ENCODE measurements around the gene CWC27. TPM values are rescaled to one million over a fixed set of nuclear protein-coding genes. Genes with fewer than 3 reads are reported as not detected.

CWC27 gene
- total RNA-seq, 1 donor, result 7.5 TPM

DNA sequence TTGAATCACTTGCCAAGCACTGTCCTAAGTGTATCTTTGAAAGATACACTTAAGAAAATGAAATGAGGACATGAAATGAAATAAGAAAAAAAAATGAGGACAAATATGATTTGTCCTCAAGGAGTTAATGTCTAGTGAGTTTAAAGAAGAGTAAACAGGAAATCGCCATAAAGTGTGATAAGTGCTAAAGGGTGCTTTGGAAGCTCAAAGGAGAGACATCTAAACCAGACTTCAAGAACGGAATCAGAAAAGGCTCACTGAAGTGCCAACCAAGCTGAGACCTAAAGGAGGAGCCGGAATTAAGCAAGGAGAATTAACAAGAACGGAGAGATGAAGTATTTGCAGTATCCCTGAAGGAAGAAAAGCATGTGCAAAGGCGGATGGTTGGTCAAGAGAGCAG is 200.8 kb downstream of the CWC27 start:
- no peak for DNase-seq (ENCODE audit: low read depth in 2 of 3, low spot score in 2 of 3)

DNA sequence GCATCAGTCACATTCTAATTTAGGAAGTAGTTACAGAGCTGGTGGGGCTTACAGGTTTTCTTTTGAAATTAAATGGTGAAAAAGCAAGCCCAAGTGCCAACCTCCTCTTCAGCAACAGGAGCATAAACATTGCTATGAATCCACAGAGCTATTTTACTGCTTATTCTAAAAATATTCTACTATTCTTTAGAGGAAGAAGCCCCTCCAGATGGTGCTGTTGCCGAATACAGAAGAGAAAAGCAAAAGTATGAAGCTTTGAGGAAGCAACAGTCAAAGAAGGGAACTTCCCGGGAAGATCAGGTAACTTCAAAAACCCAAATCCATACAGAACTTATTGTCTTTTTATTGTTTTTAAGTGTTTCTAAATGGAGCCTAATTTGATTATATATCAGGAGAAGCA is 202.8 kb downstream of the CWC27 start:
- no peak for DNase-seq (ENCODE audit: low read depth in 2 of 3, low spot score in 2 of 3)

DNA sequence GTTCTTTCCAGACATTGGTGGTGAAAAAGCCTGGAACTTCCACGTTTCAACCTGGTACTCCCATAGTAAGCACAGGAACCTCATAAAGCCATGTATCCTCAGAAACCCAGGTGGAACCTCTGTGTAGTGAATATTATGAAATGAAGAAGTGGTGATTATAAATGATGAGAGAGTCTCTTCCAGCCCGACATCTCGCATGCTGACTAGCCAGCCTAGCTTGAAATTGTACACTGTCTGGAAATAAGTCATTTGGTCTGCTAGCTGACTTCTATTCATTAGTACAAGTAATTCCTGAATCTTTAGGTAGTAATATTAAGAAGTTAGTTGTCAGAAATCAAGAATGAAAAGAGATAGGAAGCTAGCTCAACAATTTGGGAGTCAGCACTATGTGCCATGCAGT is 203.3 kb downstream of the CWC27 start:
- DNase-seq (ENCODE audit: low read depth in 2 of 3, low spot score in 2 of 3), result no peak

- no peak for DNase-seq (ENCODE audit: low read depth in 2 of 3, low spot score in 2 of 3)
Observed at GRCh38 chr5:64972591-64972990, 203.9 kb downstream of the CWC27 start.

DNA sequence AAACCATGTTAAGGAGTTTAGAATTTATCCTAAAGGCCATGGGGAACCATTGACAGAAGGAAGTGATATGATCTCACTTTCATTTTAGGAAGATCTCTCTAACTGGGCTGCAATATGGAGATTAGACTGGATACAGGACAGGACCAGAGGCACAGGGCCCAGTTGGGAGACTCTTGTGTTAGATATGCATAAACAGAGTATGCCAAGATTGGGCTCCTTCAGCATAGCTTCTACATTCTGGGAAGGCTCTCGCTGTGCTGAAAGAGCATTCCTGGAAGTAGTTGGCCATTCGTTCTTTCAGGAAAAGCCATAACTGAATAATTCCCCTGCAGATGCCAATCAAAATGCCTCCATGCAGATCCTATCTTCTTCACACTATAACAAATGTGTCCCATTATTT is 204.5 kb downstream of the CWC27 start:
- DNase-seq (ENCODE audit: low read depth in 2 of 3, low spot score in 2 of 3), result no peak

- no peak for DNase-seq (ENCODE audit: low read depth in 2 of 3, low spot score in 2 of 3)
Observed at GRCh38 chr5:64977779-64978178, 209.0 kb downstream of the CWC27 start.

DNA sequence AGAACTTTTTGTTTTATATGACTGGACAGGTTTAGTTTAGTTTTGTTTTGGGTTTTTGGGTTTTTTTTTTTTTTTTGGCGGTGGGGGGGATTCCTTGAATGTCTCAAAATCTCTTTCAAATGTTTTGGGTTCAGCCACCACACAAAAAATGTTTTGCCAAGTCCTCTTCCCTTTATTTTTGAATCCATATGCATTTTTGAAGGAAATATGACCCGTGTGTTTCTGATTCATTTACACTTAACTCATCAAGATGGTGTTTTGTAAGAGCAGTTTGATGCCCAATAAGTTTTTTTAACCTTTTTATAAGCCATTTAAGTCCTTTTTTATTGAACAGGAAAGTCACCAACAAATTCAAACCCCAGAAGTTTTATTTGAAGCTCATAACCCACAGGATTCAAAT is 209.8 kb downstream of the CWC27 start:
- no peak for DNase-seq (ENCODE audit: low read depth in 2 of 3, low spot score in 2 of 3)

GRCh38 chr5:64979531-64979930 is 210.8 kb downstream of the CWC27 start:
- no peak for DNase-seq (ENCODE audit: low read depth in 2 of 3, low spot score in 2 of 3)

DNA sequence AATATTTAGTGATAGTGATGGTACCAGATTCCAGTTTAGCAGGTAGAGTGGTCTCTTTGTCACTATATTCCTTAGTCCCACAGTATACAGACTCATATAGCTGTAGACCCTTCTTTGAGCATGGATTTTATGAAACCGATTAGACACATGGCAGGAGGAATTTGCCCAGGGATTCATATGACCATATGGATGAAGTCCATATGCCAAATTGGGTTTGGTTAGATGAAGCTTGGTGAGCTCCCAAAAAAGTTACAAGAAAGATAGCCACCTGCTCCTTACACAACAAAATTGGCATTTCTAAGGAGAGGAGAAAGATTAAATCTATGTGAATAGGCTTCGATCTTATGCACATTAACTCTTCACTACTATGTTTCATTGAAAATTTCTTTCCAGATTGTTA is 211.4 kb downstream of the CWC27 start:
- no peak for DNase-seq (ENCODE audit: low read depth in 2 of 3, low spot score in 2 of 3)

DNA sequence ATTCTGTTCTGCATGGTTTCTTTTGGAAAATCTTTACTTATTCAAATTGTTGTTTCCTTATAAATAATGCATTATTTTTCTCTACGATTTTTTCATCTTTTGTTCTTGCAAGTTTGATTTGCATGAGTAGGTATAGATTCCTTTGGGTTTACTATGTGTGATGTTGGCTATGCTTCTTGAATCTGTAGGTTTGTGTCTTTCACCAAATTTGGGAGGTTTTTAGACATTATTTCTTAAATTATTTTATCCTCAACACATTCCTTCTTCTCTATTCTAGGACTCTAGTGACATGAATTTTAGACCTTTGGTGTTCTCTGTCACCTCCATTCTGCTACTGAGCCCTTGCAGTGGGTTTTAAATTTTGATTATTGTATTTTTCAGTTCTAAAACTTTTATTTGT is 219.0 kb downstream of the CWC27 start:
- no peak for DNase-seq (ENCODE audit: low read depth in 2 of 3, low spot score in 2 of 3)

GRCh38 chr5:65009207-65009606 is 240.5 kb downstream of the CWC27 start:
- DNase-seq (ENCODE audit: low read depth in 2 of 3, low spot score in 2 of 3), result no peak

GRCh38 chr5:65010841-65011240 is 242.1 kb downstream of the CWC27 start:
- DNase-seq (ENCODE audit: low read depth in 2 of 3, low spot score in 2 of 3), result no peak

GRCh38 chr5:65012301-65012892 is 243.7 kb downstream of the CWC27 start:
- DNase-seq (ENCODE audit: low read depth in 2 of 3, low spot score in 2 of 3), result no peak

DNA sequence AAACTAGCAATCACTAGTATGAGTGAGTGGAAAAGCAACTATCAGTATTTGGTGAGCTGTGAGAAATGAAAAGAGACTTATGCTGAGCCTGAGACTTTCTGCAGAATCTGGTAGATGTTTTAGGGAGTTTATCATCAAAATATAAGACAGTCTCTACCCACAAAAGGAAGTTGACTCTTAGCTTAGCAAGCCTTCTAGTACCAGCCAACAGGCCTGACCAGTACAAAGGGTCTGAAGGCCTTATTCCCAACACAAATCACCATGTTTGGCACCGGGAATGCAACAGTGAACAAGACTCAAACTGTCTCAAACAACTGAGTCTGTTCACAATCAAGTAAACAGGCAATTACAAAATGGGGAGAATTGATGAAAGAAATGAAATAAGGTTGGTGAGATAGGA is 244.4 kb downstream of the CWC27 start:
- no peak for DNase-seq (ENCODE audit: low read depth in 2 of 3, low spot score in 2 of 3)

GRCh38 chr5:65014769-65015168 is 246.0 kb downstream of the CWC27 start:
- DNase-seq (ENCODE audit: low read depth in 2 of 3, low spot score in 2 of 3), result no peak

DNA sequence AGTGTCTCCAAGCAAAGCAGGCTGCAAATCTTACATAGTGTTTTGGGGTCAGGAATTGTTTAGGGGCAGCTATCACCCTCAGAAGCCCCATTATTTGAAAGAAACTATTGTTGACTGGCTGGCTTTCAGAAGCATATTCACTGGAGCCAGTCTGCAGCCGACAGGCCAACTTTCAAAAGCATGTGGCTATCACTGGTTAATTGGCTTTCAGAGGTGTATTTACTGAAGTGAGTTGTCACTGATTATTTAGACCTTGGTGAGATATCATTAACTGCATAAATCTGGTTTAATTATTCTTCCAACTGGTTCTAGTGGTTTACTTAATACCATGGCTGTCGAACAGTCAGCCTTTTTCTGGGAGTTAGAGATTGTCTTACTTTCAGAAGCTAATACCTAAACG is 247.0 kb downstream of the CWC27 start:
- DNase-seq (ENCODE audit: low read depth in 2 of 3, low spot score in 2 of 3), result no peak

DNA sequence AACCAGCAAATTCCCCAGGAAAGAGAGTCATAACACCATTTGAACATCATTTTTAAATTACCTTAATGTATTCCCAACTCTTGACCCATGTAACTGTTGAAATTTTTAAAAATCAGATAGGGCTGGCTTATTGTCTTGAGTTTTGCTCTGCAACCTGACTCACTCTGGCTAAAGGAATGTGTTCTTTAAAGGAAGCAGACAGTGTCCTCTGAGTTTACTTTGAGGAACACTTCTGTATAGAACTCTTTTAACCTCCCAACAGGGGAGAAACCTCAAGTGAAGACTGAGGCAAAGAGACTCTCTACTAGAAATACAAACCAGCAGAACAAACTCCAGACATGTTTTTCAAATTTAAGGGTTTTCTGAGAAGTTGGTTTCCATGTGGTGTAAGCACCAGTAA is 248.9 kb downstream of the CWC27 start:
- DNase-seq (ENCODE audit: low read depth in 2 of 3, low spot score in 2 of 3), result no peak

- DNase-seq (ENCODE audit: low read depth in 2 of 3, low spot score in 2 of 3), result no peak
Observed at GRCh38 chr5:65018763-65019162, 250.0 kb downstream of the CWC27 start.

GRCh38 chr5:65020492-65020891 is 251.8 kb downstream of the CWC27 start:
- DNase-seq (ENCODE audit: low read depth in 2 of 3, low spot score in 2 of 3), result no peak

- no peak for DNase-seq (ENCODE audit: low read depth in 2 of 3, low spot score in 2 of 3)
Observed at GRCh38 chr5:65021527-65022226, 252.9 kb downstream of the CWC27 start.

- no peak for DNase-seq (ENCODE audit: low read depth in 2 of 3, low spot score in 2 of 3)
Observed at GRCh38 chr5:65022932-65023331, 254.2 kb downstream of the CWC27 start.

DNA sequence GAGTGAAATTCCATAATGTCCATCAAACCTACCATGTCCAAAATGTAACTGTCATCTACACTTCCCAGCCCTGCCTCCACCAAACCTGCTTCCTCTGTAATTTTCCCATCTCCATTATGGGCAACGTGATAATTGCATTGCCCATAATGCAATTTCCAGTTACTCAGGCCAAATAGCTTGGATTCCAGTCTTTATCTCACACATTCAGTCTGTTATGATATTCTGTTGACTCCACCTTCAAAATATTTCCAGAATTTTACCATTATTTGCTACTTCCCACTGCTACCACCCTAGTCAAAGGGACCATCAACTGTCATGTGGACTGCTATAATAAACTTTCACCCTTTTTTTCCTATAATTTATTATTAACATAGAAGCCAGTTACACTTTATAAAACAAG is 256.0 kb downstream of the CWC27 start:
- DNase-seq (ENCODE audit: low read depth in 2 of 3, low spot score in 2 of 3), result no peak
